Parathyroid adenoma (tissue), 2 donors: ENCODE measurements around the gene ZNF564.

Source experiments
- H2AFZ ChIP-seq: fragments of 300-600 bp; sonication (generic); one replicate; pipeline ENCODE4 v1.7.0; 2017; ENCODE audit warnings: antibody characterized with exemption, mild to moderate bottlenecking
- H3K27ac ChIP-seq: fragments of 300-600 bp; sonication (generic); one replicate; pipeline ENCODE4 v1.7.0; 2017
- H3K27me3 ChIP-seq: fragments of 300-600 bp; sonication (generic); one replicate; pipeline ENCODE4 v1.7.0; 2017; ENCODE audit warnings: low read length; ENCODE audit not compliant: control insufficient read depth, insufficient read depth
- H3K36me3 ChIP-seq: fragments of 300-600 bp; sonication (generic); one replicate; pipeline ENCODE4 v1.7.0; 2017; ENCODE audit warnings: low read length; ENCODE audit not compliant: control insufficient read depth, insufficient read depth
- H3K4me1 ChIP-seq: fragments of 300-600 bp; sonication (generic); one replicate; pipeline ENCODE4 v1.7.0; 2017; ENCODE audit warnings: control low read depth
- H3K4me2 ChIP-seq: fragments of 300-600 bp; sonication (generic); one replicate; pipeline ENCODE4 v1.7.0; 2017; ENCODE audit warnings: low read length
- H3K4me3 ChIP-seq: fragments of 300-600 bp; sonication (generic); one replicate; pipeline ENCODE4 v1.7.0; 2017; ENCODE audit warnings: low read depth, low read length
- H3K79me2 ChIP-seq: fragments of 300-600 bp; sonication (generic); one replicate; pipeline ENCODE4 v1.7.0; 2017; ENCODE audit warnings: control low read depth
- H3K9ac ChIP-seq: fragments of 300-600 bp; sonication (generic); one replicate; pipeline ENCODE4 v1.7.0; 2017; ENCODE audit warnings: mild to moderate bottlenecking
- H3K9me3 ChIP-seq: fragments of 300-600 bp; sonication (generic); one replicate; pipeline ENCODE4 v1.7.0; 2017; ENCODE audit warnings: low read length; ENCODE audit not compliant: control insufficient read depth
- CTCF ChIP-seq: fragments of 300-600 bp; sonication (generic); IDR thresholded peaks from one replicate; pipeline ENCODE4 v1.7.0; 2017; ENCODE audit warnings: antibody characterized with exemption, mild to moderate bottlenecking
- donor health status: primary hyperparathyroidism.

Gene ZNF564

GRCh38 chr19:12545267-12545666 lies 6.0 kb downstream of the ZNF564 start:
- H3K9ac ChIP-seq, result no peak overlapping the region
- no peaks in the 10 kb centered on the region for H3K9me3 ChIP-seq
- H3K27ac ChIP-seq, result no peak overlapping the region
- peaks cover 72% of the 10 kb centered on the region for H3K79me2 ChIP-seq
- peaks cover 6% of the 10 kb centered on the region for H3K4me1 ChIP-seq
- no peak overlapping the region for H3K4me3 ChIP-seq
- no peaks in the 10 kb centered on the region for H3K27me3 ChIP-seq
- no peak overlapping the region for H2AFZ ChIP-seq
- H3K36me3 ChIP-seq, result no peaks in the 10 kb centered on the region
- TF ChIP-seq CTCF, result no peak
- H3K4me2 ChIP-seq, result no peak overlapping the region

- Histone ChIP-seq H3K36me3 (no peaks in the 10 kb centered on the region), H3K4me2 (no peak overlapping the region), H3K4me1 (peaks cover 4% of the 10 kb centered on the region), H3K4me3 (no peak overlapping the region), H2AFZ (no peak overlapping the region), H3K27me3 (no peaks in the 10 kb centered on the region), H3K27ac (no peak overlapping the region), H3K9ac (no peak overlapping the region), H3K79me2 (peaks cover 65% of the 10 kb centered on the region), H3K9me3 (no peaks in the 10 kb centered on the region)
- no peak for TF ChIP-seq CTCF
Observed at GRCh38 chr19:12544401-12544876, 6.8 kb downstream of the ZNF564 start.

GRCh38 chr19:12543855-12544254 lies 7.4 kb downstream of the ZNF564 start:
- H3K9ac ChIP-seq, result no peak overlapping the region
- no peaks in the 10 kb centered on the region for H3K4me1 ChIP-seq
- H3K4me3 ChIP-seq, result no peak overlapping the region
- no peaks in the 10 kb centered on the region for H3K9me3 ChIP-seq
- TF ChIP-seq CTCF, result no peak
- no peaks in the 10 kb centered on the region for H3K36me3 ChIP-seq
- no peak overlapping the region for H3K27ac ChIP-seq
- H3K27me3 ChIP-seq, result no peaks in the 10 kb centered on the region
- H3K79me2 ChIP-seq, result peaks cover 59% of the 10 kb centered on the region
- H3K4me2 ChIP-seq, result no peak overlapping the region
- H2AFZ ChIP-seq, result no peak overlapping the region

- H3K27me3 ChIP-seq, result no peaks in the 10 kb centered on the region
- peaks cover 20% of the 10 kb centered on the region for H3K79me2 ChIP-seq
- H3K9ac ChIP-seq, result no peak overlapping the region
- peaks cover 46% of the 10 kb centered on the region for H3K36me3 ChIP-seq
- H3K4me1 ChIP-seq, result no peaks in the 10 kb centered on the region
- H3K27ac ChIP-seq, result no peak overlapping the region
- no peak for TF ChIP-seq CTCF
- no peak overlapping the region for H3K4me3 ChIP-seq
- H3K9me3 ChIP-seq, result peaks cover 23% of the 10 kb centered on the region
- H3K4me2 ChIP-seq, result no peak overlapping the region
- H2AFZ ChIP-seq, result no peak overlapping the region
Observed at GRCh38 chr19:12527034-12527836, 24.0 kb downstream of the ZNF564 start.

- Histone ChIP-seq H3K4me1 (no peaks in the 10 kb centered on the region), H3K79me2 (peaks cover 16% of the 10 kb centered on the region), H3K4me2 (no peak overlapping the region), H3K36me3 (peaks cover 42% of the 10 kb centered on the region), H3K9me3 (peaks cover 23% of the 10 kb centered on the region), H3K9ac (no peak overlapping the region), H3K27me3 (no peaks in the 10 kb centered on the region), H3K4me3 (no peak overlapping the region), H3K27ac (no peak overlapping the region), H2AFZ (no peak overlapping the region)
- no peak for TF ChIP-seq CTCF
Observed at GRCh38 chr19:12526542-12526941, 24.7 kb downstream of the ZNF564 start.
